Glutamatergic neuron (in vitro differentiated cells): ENCODE data around the gene PSMA5. TPM values are rescaled to one million over a fixed set of nuclear protein-coding genes. Genes with fewer than 3 reads are reported as not detected.

Experiments used
- DNase-seq: peaks from one replicate; pipeline ENCODE4 v3.0.0; 2022
- H3K27ac Mint-ChIP-seq: one replicate; pipeline ENCODE4 v1.8.0; 2020; ENCODE audit warnings: mild to moderate bottlenecking, mixed read lengths, inconsistent platforms; ENCODE audit not compliant: unreplicated experiment
- H3K27me3 Mint-ChIP-seq: one replicate; pipeline ENCODE4 v1.8.0; 2020; ENCODE audit warnings: mild to moderate bottlenecking, moderate library complexity, mixed read lengths, inconsistent platforms; ENCODE audit not compliant: unreplicated experiment
- H3K36me3 Mint-ChIP-seq: one replicate; pipeline ENCODE4 v1.8.0; 2020; ENCODE audit warnings: mild to moderate bottlenecking, mixed read lengths, inconsistent platforms; ENCODE audit not compliant: unreplicated experiment
- H3K4me1 Mint-ChIP-seq: one replicate; pipeline ENCODE4 v1.8.0; 2020; ENCODE audit warnings: mild to moderate bottlenecking, low read depth, mixed read lengths, inconsistent platforms; ENCODE audit not compliant: unreplicated experiment
- H3K4me3 Mint-ChIP-seq: one replicate; pipeline ENCODE4 v1.8.0; 2020; ENCODE audit warnings: mild to moderate bottlenecking, mixed read lengths, inconsistent platforms; ENCODE audit not compliant: unreplicated experiment
- H3K9me3 Mint-ChIP-seq: one replicate; pipeline ENCODE4 v1.8.0; 2020; ENCODE audit warnings: mild to moderate bottlenecking, moderate library complexity, mixed read lengths, inconsistent platforms; ENCODE audit not compliant: unreplicated experiment
- CTCF ChIP-seq: fragments of 200-600 bp; sonication (generic); IDR thresholded peaks from one replicate; pipeline ENCODE4 v1.5.0; 2021; ENCODE audit not compliant: partially characterized antibody, unreplicated experiment
- total RNA-seq: library from RNA; stranded (reverse); fragmentation: NEBNext Ultra II Directional; extraction: Animal tissue kit (Norgen Biotek cat#: 25700); gene quantifications from one replicate; pipeline ENCODE4 v1.2.1, GENCODE V29; 2021; ENCODE audit not compliant: unreplicated experiment

PSMA5 gene
- total RNA-seq, 1 donor from 2014 or later: 54.0 TPM

- Mint-ChIP-seq H3K4me3 (no peak overlapping the region), H3K27me3 (no peaks in the 10 kb centered on the region), H3K4me1 (peaks cover 5% of the 10 kb centered on the region), H3K27ac (no peak overlapping the region), H3K36me3 (no peaks in the 10 kb centered on the region), H3K9me3 (peaks cover 1% of the 10 kb centered on the region)
- no peak for TF ChIP-seq CTCF
- DNase-seq: no peak
These were observed 13.7 kb downstream of the PSMA5 start for GRCh38 chr1:109412551-109412950.

GRCh38 chr1:109404838-109405237, 21.4 kb downstream of the PSMA5 start:
- no peak for TF ChIP-seq CTCF
- Mint-ChIP-seq H3K27ac (no peak overlapping the region), H3K27me3 (peaks cover 4% of the 10 kb centered on the region), H3K36me3 (no peaks in the 10 kb centered on the region), H3K9me3 (peaks cover 3% of the 10 kb centered on the region), H3K4me1 (no peaks in the 10 kb centered on the region), H3K4me3 (no peak overlapping the region)
- no peak for DNase-seq

- TF ChIP-seq CTCF: no peak
- no peaks in the 10 kb centered on the region for H3K36me3 Mint-ChIP-seq
- peaks cover 6% of the 10 kb centered on the region for H3K4me1 Mint-ChIP-seq
- H3K9me3 Mint-ChIP-seq: peaks cover 5% of the 10 kb centered on the region
- no peak for DNase-seq
- H3K4me3 Mint-ChIP-seq: no peak overlapping the region
- H3K27me3 Mint-ChIP-seq: peaks cover 4% of the 10 kb centered on the region
- H3K27ac Mint-ChIP-seq: no peak overlapping the region
These were observed 24.2 kb downstream of the PSMA5 start for GRCh38 chr1:109402025-109402424.

- no peak for DNase-seq
- no peak overlapping the region for H3K4me3 Mint-ChIP-seq
- H3K27me3 Mint-ChIP-seq: no peaks in the 10 kb centered on the region
- no peaks in the 10 kb centered on the region for H3K36me3 Mint-ChIP-seq
- no peak overlapping the region for H3K27ac Mint-ChIP-seq
- TF ChIP-seq CTCF: no peak
- H3K9me3 Mint-ChIP-seq: peaks cover 6% of the 10 kb centered on the region
- peaks cover 14% of the 10 kb centered on the region for H3K4me1 Mint-ChIP-seq
These were observed 26.1 kb downstream of the PSMA5 start for GRCh38 chr1:109400035-109400655.

- H3K27ac Mint-ChIP-seq: peak overlapping the region; percentile 85
- peaks cover 6% of the 10 kb centered on the region for H3K9me3 Mint-ChIP-seq
These were observed 26.8 kb downstream of the PSMA5 start for GRCh38 chr1:109399326-109399957.

More at GRCh38 chr1:109399326-109399957, 26.8 kb downstream of the PSMA5 start:
- peaks cover 14% of the 10 kb centered on the region for H3K4me1 Mint-ChIP-seq
- no peaks in the 10 kb centered on the region for H3K36me3 Mint-ChIP-seq
- H3K27me3 Mint-ChIP-seq: no peaks in the 10 kb centered on the region
- no peak overlapping the region for H3K4me3 Mint-ChIP-seq
- DNase-seq: no peak
- peak; percentile 88 for TF ChIP-seq CTCF
